GM23338 (cell line): ENCODE data around the gene ABCD2.

ENCODE experiments used
- CREB1 ChIP-seq: fragments of 250-450 bp; sonication (Bioruptor Pico); IDR thresholded peaks from 2 replicates; pipeline ENCODE4 v1.5.0; 2020; ENCODE audit warnings: low read depth, mild to moderate bottlenecking, moderate library complexity
- EZH2 ChIP-seq: fragments of 200-600 bp; sonication (generic); IDR thresholded peaks from one replicate; pipeline ENCODE4 v1.8.0; 2017; ENCODE audit warnings: antibody characterized with exemption, mild to moderate bottlenecking, low read depth; ENCODE audit not compliant: unreplicated experiment
- JUNB ChIP-seq: IDR thresholded peaks from one replicate; pipeline ENCODE4 v1.6.1; 2016; ENCODE audit warnings: antibody characterized with exemption; ENCODE audit not compliant: unreplicated experiment
- NANOG ChIP-seq: IDR thresholded peaks from 2 replicates; pipeline ENCODE4 v1.6.1; 2016; ENCODE audit warnings: antibody characterized with exemption, borderline replicate concordance
- POLR2AphosphoS5 ChIP-seq: IDR thresholded peaks from 2 replicates; pipeline ENCODE4 v1.6.1; 2016; ENCODE audit warnings: antibody characterized with exemption, low read depth
- TF ChIP-seq, protein P1 (sequence below): IDR thresholded peaks from 2 replicates; pipeline ENCODE4 v1.6.1; 2016; ENCODE audit warnings: antibody characterized with exemption
- TF ChIP-seq, protein P2 (sequence below): IDR thresholded peaks from one replicate; pipeline ENCODE4 v1.6.1; 2018; ENCODE audit warnings: antibody characterized with exemption; ENCODE audit not compliant: unreplicated experiment
- TF ChIP-seq, protein P3 (sequence below), 2 experiments: fragments of 200-600 bp in 1 of 2; sonication (generic) in 1 of 2; conservative IDR thresholded peaks; 2 replicates each; pipeline versions ENCODE4 v1.5.1 to v1.6.1; 2016 to 2017; ENCODE audit warnings: antibody characterized with exemption in 2 of 2, low read depth in 2 of 2, mild to moderate bottlenecking in 2 of 2, moderate library complexity in 1 of 2

DNA sequence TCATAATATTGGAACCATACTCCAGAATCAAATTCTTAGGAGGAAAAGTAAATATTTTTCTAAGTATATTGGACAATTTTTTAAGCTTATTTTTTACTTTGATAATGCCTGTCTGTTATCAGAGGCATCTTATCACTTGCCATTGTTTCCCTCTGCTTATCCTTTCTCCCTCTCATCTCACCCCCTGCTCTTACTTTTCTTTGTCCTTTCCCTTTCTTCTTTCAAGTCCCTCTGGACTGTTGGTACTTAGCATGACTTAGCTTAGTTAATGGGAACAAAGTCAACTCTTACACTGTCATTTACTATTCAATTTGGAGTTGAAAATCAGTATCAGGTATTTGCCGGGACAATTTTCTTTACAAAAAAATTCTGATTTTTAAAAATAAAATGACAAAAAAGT lies 45.2 kb downstream of the ABCD2 start:
- TF ChIP-seq, protein P1, sequence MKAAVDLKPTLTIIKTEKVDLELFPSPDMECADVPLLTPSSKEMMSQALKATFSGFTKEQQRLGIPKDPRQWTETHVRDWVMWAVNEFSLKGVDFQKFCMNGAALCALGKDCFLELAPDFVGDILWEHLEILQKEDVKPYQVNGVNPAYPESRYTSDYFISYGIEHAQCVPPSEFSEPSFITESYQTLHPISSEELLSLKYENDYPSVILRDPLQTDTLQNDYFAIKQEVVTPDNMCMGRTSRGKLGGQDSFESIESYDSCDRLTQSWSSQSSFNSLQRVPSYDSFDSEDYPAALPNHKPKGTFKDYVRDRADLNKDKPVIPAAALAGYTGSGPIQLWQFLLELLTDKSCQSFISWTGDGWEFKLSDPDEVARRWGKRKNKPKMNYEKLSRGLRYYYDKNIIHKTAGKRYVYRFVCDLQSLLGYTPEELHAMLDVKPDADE = no peak
- TF ChIP-seq, protein P2, sequence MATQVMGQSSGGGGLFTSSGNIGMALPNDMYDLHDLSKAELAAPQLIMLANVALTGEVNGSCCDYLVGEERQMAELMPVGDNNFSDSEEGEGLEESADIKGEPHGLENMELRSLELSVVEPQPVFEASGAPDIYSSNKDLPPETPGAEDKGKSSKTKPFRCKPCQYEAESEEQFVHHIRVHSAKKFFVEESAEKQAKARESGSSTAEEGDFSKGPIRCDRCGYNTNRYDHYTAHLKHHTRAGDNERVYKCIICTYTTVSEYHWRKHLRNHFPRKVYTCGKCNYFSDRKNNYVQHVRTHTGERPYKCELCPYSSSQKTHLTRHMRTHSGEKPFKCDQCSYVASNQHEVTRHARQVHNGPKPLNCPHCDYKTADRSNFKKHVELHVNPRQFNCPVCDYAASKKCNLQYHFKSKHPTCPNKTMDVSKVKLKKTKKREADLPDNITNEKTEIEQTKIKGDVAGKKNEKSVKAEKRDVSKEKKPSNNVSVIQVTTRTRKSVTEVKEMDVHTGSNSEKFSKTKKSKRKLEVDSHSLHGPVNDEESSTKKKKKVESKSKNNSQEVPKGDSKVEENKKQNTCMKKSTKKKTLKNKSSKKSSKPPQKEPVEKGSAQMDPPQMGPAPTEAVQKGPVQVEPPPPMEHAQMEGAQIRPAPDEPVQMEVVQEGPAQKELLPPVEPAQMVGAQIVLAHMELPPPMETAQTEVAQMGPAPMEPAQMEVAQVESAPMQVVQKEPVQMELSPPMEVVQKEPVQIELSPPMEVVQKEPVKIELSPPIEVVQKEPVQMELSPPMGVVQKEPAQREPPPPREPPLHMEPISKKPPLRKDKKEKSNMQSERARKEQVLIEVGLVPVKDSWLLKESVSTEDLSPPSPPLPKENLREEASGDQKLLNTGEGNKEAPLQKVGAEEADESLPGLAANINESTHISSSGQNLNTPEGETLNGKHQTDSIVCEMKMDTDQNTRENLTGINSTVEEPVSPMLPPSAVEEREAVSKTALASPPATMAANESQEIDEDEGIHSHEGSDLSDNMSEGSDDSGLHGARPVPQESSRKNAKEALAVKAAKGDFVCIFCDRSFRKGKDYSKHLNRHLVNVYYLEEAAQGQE = no peak
- TF ChIP-seq, protein P3, sequence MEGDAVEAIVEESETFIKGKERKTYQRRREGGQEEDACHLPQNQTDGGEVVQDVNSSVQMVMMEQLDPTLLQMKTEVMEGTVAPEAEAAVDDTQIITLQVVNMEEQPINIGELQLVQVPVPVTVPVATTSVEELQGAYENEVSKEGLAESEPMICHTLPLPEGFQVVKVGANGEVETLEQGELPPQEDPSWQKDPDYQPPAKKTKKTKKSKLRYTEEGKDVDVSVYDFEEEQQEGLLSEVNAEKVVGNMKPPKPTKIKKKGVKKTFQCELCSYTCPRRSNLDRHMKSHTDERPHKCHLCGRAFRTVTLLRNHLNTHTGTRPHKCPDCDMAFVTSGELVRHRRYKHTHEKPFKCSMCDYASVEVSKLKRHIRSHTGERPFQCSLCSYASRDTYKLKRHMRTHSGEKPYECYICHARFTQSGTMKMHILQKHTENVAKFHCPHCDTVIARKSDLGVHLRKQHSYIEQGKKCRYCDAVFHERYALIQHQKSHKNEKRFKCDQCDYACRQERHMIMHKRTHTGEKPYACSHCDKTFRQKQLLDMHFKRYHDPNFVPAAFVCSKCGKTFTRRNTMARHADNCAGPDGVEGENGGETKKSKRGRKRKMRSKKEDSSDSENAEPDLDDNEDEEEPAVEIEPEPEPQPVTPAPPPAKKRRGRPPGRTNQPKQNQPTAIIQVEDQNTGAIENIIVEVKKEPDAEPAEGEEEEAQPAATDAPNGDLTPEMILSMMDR (conservative IDR thresholded peaks at IDR 0.05; ENCODE audit: low read depth in 2 of 2) = no peak
- TF ChIP-seq CREB1 (CRISPR knock-in tag) (no peak), POLR2AphosphoS5 (no peak), JUNB (no peak), EZH2 (no peak), NANOG (peak; percentile 33; the same call in 1 of the 2 replicates)
